Mesenteric fat pad (tissue), 1 donor: ENCODE measurements around the gene ACSBG1. TPM values are rescaled to one million over a fixed set of nuclear protein-coding genes. Genes with fewer than 3 reads are reported as not detected.
A peak's percentile ranks its signal among the peaks of the same experiment; 100 is the strongest.

Experiments
- DNase-seq: peaks from one replicate; pipeline ENCODE4 v3.0.0-alpha.2; 2020; ENCODE audit warnings: low spot score
- total RNA-seq: library from RNA; stranded (reverse); fragmentation: NEBNext Ultra II Directional; extraction: Animal tissue kit (Norgen Biotek cat#: 25700); gene quantifications from one replicate; pipeline ENCODE4 v1.2.1, GENCODE V29; 2021
- donor health status: DM: yes; HTN: yes; CAD: no.

Gene ACSBG1
- total RNA-seq, 1 donor from 2014 or later: not detected

DNA sequence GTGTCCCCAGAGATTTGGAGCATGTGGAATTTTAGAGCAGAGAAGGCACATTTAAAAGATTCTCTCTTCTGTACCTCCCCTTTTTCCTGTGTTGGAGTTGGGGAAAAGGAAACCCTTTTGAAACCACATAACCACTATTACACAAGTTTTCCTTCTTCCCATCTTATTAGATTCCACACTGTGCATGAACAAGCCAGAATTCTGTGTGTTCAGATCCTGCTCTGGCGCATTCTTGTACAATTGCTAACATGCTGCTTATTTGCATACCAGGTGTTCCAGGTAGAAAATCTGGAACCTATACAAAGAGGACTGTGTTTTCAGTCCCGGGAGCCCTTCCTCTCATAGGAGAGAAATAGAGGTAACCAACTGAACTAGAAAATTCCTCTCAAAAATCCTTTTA is 100.6 kb downstream of the ACSBG1 start:
- DNase-seq: no peak

DNA sequence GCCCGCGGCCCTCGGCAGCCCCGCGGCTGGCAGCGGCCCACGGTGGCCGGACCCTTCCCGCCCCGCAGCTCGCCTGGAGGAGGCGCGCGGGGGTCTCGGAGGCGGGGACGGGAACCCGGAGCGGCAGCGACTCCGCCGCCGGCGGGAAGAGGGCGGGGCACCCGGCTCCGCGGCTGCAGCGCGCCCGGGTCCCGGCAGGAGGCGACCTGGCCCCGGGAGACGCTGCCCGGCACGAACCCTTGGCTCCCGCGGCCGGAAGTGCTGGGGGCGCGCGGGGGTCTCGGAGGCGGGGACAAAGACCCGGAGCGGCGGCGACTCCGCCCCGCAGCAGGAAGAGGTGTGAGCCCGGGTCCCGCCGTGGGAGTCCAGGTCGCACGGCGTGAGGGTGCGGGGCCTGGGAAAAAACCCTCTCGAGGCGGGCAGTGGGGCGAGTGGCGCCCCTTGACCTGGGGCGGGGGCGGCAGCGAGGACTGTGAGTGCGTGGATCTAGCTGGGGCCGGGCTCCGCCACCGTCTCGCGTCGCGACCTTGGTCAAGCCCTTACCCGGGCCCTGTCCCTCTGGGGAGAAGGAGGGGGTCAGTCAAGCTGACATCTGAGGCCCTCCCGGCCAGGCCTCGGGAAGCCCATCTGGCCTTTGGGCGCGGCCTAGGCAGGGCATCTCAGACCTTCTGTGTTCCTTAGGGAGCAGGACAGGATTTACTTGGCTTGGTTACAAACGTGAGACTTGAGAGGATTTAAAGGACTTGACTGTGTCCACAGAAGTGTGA is 102.9 kb downstream of the ACSBG1 start, which contains the start of gene CIB2:
CIB2 (minus strand) TSS at position 151 of the 767 bp plus-strand sequence. CDS start 230 bp downstream, outside the sequence.
- peak; percentile 93 for DNase-seq

DNA sequence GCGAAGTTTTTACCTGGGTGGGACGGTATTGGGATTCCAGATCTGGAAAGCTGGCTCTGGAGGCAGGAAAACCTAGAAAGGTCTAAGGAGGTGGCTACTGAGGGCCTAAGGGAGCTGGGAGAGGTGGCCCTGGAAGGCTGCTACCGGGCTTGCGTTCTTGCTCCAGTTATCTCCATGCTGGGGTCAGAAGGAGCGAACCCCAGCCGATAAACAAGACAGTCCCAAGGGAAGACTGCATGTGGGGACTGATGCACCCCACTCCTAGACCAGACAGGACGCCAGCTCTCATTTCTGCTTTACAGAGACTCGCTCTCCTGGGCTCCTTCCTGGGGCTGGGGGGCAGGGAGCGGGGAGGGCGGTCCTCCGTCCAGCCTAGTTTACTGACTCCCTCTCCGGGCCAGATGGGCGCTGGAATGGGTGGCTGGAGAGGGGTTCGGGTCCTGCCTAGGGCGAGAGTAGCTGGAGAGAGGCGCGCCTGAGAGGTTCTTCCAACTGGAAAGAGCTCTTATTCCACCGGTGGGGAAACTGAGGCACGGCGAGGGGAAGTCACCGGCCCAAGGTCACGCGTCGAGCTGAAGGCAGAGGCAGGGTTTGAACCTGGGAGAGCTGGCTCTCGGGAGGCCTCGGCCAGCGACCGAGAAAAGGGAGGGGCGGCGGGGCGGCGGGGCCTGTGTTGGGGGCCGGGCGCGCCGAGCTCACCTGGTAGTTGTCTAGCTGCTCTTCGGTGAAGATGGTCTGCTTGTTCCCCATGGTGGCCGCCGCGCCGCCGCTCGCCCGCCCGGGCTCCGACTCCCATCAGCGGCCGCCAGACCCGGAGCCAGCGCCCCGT is 103.7 kb downstream of the ACSBG1 start:
- DNase-seq: no peak

DNA sequence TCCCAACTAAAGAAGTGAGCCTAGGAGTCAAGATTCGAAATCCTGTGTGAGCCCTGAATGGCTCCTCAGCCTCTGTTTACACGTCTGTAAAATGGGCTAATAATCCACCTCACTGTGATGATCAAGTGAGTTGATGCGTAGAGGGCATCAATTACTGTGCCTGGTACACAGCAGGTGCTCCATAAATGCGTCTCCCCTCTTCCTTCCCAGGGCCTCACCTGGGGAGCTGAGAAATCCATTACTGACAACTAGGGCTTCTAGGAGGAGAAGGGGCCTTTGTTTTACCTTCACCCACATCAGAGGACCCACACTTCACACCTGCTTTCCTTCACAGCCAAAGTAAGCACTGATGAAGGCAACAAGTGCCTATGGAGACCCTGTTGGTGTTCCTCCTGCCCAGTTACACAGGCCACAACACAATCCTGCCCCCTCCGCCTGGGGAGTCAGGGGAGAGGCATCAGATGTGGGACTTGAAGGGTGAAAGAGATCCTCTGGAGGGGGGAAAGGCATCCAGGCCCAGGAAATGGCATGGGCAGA is 104.5 kb downstream of the ACSBG1 start:
- DNase-seq: no peak

DNA sequence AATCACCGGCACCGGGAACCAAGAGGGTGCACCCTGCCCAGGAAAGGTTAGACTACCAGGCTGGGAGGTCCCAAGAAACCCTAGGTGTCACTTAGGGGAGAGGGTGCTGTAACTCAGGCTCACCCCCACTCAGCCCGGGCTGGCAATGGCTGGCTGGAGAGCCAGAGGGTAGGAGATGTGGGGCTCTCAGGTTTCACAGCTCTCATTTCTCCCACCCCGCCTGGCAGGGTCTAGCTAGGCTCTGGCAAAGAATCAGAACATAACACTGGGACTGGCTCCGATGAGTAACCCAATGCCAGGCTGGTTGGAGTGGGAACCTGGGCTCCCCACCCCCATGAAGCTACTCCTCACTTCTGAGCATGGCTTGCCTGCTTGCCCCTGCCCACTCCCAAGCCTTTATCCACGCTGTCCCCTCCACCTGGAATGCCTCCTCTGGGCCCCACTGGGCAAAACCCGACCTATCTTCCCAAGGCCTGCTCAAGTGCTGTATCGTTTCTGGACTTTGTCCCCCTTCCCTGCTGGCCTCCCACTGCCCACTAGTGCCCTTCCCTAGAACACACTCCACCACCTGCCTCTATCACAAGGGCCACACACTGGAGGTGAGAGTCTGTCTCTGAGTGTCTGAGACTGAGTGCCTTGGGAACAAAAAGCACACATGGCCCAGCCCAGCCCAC is 105.2 kb downstream of the ACSBG1 start:
- DNase-seq: no peak

DNA sequence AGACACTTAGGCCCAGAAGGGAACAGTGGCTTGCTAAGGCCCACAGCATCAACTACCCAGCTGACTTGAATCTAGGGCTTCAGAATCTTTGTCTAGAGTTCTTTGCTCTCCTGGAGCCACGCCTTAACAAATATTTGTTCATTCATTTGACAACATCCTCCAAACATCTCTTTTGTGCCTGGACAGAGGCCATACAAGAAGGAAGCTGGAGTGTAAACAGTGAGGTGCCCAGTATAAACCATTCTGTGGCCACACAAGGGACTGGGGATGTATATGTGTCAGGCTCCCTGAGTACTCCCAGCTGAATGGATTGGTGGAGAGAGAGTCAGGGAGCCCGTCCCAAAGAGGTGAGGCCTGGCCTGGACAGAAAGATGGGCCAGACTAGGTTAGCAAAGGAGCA is 106.5 kb downstream of the ACSBG1 start:
- no peak for DNase-seq

DNA sequence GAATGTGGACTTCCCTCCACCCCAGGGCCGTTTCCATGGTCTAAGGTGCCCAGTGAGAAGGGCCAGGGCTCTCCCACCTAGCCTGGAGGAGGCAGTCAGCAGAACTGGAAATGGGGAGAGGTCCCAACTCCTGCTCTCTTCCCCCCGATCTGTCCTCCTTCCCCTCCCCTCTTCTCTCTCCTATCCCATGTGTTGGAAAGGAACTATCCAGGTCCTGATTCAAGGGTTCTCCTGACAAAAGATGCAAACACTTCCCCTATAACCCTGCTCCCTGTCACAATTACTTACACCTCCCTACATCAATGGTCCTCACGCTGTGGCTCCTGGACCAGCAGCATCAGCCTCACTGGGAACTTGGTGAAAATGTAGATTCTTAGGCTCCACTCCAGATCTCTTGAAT is 109.1 kb downstream of the ACSBG1 start:
- no peak for DNase-seq

DNA sequence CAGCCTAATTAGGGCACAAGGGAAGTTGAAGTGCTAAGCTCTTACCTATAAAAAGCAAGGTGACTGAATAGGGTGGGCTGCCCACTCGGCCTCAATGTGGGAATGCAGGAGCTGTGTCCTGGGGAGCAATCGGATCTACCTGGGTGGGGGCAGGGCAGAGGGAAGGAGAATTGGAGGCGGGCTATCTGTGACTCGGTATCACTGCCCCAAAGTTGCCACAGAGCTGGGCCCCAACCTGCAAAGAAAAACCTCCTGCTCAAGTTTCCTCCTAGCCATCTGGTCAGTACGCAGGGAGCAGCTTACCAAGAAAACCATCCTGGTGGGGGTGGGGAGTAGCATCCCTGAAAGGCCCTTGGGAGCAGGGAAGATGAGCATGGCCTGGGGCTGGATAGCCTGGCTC is 113.8 kb downstream of the ACSBG1 start:
- DNase-seq: no peak

Other genes starting within 250 kb of the ACSBG1 start
- 82.0 TPM for gene TBC1D2B, start 156.9 kb downstream of the ACSBG1 start, total RNA-seq
- gene SH2D7, start 142.0 kb downstream of the ACSBG1 start, total RNA-seq: not detected
- gene CIB2, start 103.1 kb downstream of the ACSBG1 start, total RNA-seq: 5.5 TPM
- gene IDH3A, start 85.2 kb downstream of the ACSBG1 start, total RNA-seq: 105 TPM
- gene DNAJA4, start 30.0 kb upstream of the ACSBG1 start, total RNA-seq: 21.4 TPM
- gene SKIC8, start 65.0 kb upstream of the ACSBG1 start, total RNA-seq: 50.9 TPM
- gene CRABP1, start 105.8 kb upstream of the ACSBG1 start, total RNA-seq: not detected
- 57.1 TPM for gene IREB2, start 203.7 kb upstream of the ACSBG1 start, total RNA-seq